OCI-LY1 (cell line): Measurements from ENCODE around the gene TMOD2.

Source experiments
- H2AFZ ChIP-seq: fragments of 200-600 bp; sonication (generic), shearing (Covaris generic); 2 replicates; pipeline ENCODE4 v1.6.0; 2014; ENCODE audit warnings: antibody characterized with exemption, mild to moderate bottlenecking, low read length
- H3F3A ChIP-seq: fragments of 200-600 bp; sonication (generic), shearing (Covaris generic); 2 replicates; pipeline ENCODE4 v1.6.0; 2014; ENCODE audit warnings: mild to moderate bottlenecking, antibody characterized with exemption, low read length, moderate library complexity; ENCODE audit not compliant: insufficient read depth
- H3K27ac ChIP-seq: fragments of 200-600 bp; sonication (generic); 2 replicates; pipeline ENCODE4 v1.5.1; 2014; ENCODE audit warnings: low read length, mixed run types, mild to moderate bottlenecking, low read depth; ENCODE audit not compliant: poor library complexity, severe bottlenecking
- H3K27me3 ChIP-seq: fragments of 200-600 bp; sonication (generic); 2 replicates; pipeline ENCODE4 v1.6.0; 2014; ENCODE audit warnings: antibody characterized with exemption, mild to moderate bottlenecking, low read length, moderate library complexity; ENCODE audit not compliant: insufficient read depth
- H3K36me3 ChIP-seq: fragments of 200-600 bp; sonication (generic); 2 replicates; pipeline ENCODE4 v1.6.1; 2014; ENCODE audit warnings: mild to moderate bottlenecking, antibody characterized with exemption, low read length, moderate library complexity, mixed read lengths; ENCODE audit not compliant: insufficient read depth
- H3K4me1 ChIP-seq: fragments of 200-600 bp; sonication (generic); 2 replicates; pipeline ENCODE4 v1.5.1; 2014; ENCODE audit warnings: mild to moderate bottlenecking, low read length, moderate library complexity; ENCODE audit not compliant: insufficient read depth, severe bottlenecking
- H3K4me2 ChIP-seq: fragments of 200-600 bp; sonication (generic), shearing (Covaris generic); 2 replicates; pipeline ENCODE4 v1.6.1; 2014; ENCODE audit warnings: low read length
- H3K4me3 ChIP-seq: fragments of 200-600 bp; sonication (generic); 2 replicates; pipeline ENCODE4 v1.5.1; 2014; ENCODE audit warnings: low read length, low read depth, mild to moderate bottlenecking, mixed read lengths; ENCODE audit not compliant: poor library complexity, severe bottlenecking
- H3K79me2 ChIP-seq: fragments of 200-600 bp; shearing (Covaris generic); 2 replicates; pipeline ENCODE4 v1.6.1; 2016; ENCODE audit warnings: mixed run types, low read length, mixed read lengths; ENCODE audit not compliant: insufficient read depth
- H3K9ac ChIP-seq: fragments of 200-600 bp; sonication (generic), shearing (Covaris generic); 2 replicates; pipeline ENCODE4 v1.6.1; 2014; ENCODE audit warnings: mild to moderate bottlenecking, low read length, mixed read lengths
- H3K9me2 ChIP-seq: fragments of 200-600 bp; sonication (generic), shearing (Covaris generic); 2 replicates; pipeline ENCODE4 v1.6.1; 2014; ENCODE audit warnings: low read depth, mild to moderate bottlenecking, low read length, mixed read lengths
- H3K9me3 ChIP-seq: fragments of 200-600 bp; shearing (Covaris generic); 2 replicates; pipeline ENCODE4 v1.6.1; 2014; ENCODE audit warnings: low read length, mixed read lengths
- H4K20me1 ChIP-seq: fragments of 200-600 bp; sonication (generic), shearing (Covaris generic); 2 replicates; pipeline ENCODE4 v1.6.0; 2016; ENCODE audit warnings: mild to moderate bottlenecking, low read length; ENCODE audit not compliant: insufficient read depth
- CTCF ChIP-seq: fragments of 200-600 bp; sonication (generic), shearing (Covaris generic); IDR thresholded peaks from 2 replicates; pipeline ENCODE4 v1.5.1; 2017; ENCODE audit warnings: mild to moderate bottlenecking, antibody characterized with exemption, low read length, moderate library complexity, mixed read lengths
- EZH2 ChIP-seq: fragments of 200-600 bp; sonication (generic), shearing (Covaris generic); IDR thresholded peaks from 2 replicates; pipeline ENCODE4 v1.8.0; 2017; ENCODE audit warnings: borderline replicate concordance, mixed run types, mild to moderate bottlenecking, antibody characterized with exemption, low read length, moderate library complexity, mixed read lengths

Gene TMOD2

GRCh38 chr15:51718746-51719145 lies 32.7 kb upstream of the TMOD2 start:
- no peaks in the 10 kb centered on the region for H3F3A ChIP-seq
- peaks cover 3% of the 10 kb centered on the region; the same call in 1 of the 2 replicates for H3K36me3 ChIP-seq
- H3K27ac ChIP-seq = no peak overlapping the region
- no peak overlapping the region for H2AFZ ChIP-seq
- H3K79me2 ChIP-seq = no peaks in the 10 kb centered on the region
- no peaks in the 10 kb centered on the region for H4K20me1 ChIP-seq
- H3K4me1 ChIP-seq = peaks cover 6% of the 10 kb centered on the region
- H3K9me3 ChIP-seq = no peaks in the 10 kb centered on the region
- H3K4me3 ChIP-seq = no peak overlapping the region
- no peaks in the 10 kb centered on the region for H3K27me3 ChIP-seq
- H3K9me2 ChIP-seq = no peaks in the 10 kb centered on the region
- no peak overlapping the region for H3K4me2 ChIP-seq
- no peak overlapping the region for H3K9ac ChIP-seq
- TF ChIP-seq EZH2 (no peak), CTCF (no peak)

DNA sequence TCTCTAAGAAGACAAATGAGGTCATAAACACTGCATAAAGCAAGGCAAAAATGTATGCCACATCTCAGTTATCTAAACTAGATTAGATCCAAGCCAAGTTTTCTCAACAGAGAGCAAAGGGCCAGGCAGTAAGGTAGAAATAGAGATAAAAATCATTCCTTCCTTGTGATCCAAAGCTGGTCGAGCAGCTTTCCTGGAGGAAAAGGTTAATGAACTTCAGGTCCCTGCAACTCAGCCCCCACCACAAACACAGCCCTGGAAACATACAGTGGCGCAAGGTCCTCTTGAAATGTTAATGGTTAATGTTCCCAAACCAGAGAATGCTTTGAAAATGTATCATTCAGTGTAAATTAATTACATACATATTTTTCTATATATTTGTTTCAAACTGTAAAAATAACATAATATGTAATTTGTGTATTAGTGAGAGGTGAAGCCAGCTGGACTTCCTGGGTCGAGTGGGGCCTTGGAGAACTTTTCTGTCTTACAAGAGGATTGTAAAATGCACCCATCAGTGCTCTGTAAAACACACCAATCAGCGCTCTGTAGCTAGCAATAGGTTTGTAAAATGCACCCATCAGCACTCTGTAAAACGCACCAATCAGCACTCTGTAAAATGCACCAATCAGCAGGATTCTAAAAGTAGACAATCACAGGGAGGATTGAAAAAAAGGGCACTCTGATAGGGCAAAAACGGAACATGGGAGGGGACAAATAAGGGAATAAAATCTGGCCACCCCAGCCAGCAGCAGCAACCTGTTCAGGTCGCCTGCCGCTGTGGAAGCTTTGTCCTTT lies 31.0 kb upstream of the TMOD2 start:
- H3K9me2 ChIP-seq = no peaks in the 10 kb centered on the region
- H3K9ac ChIP-seq = no peak overlapping the region
- no peak overlapping the region for H3K4me3 ChIP-seq
- H3K9me3 ChIP-seq = no peaks in the 10 kb centered on the region
- H3K27me3 ChIP-seq = no peaks in the 10 kb centered on the region
- no peak overlapping the region for H3K27ac ChIP-seq
- H3K79me2 ChIP-seq = no peaks in the 10 kb centered on the region
- H3K4me1 ChIP-seq = peaks cover 6% of the 10 kb centered on the region
- H2AFZ ChIP-seq = no peak overlapping the region
- H3K36me3 ChIP-seq = peaks cover 6% of the 10 kb centered on the region; the same call in 1 of the 2 replicates
- no peak for TF ChIP-seq CTCF
- TF ChIP-seq EZH2 = no peak
- no peaks in the 10 kb centered on the region for H3F3A ChIP-seq
- no peak overlapping the region for H3K4me2 ChIP-seq
- no peaks in the 10 kb centered on the region for H4K20me1 ChIP-seq

DNA sequence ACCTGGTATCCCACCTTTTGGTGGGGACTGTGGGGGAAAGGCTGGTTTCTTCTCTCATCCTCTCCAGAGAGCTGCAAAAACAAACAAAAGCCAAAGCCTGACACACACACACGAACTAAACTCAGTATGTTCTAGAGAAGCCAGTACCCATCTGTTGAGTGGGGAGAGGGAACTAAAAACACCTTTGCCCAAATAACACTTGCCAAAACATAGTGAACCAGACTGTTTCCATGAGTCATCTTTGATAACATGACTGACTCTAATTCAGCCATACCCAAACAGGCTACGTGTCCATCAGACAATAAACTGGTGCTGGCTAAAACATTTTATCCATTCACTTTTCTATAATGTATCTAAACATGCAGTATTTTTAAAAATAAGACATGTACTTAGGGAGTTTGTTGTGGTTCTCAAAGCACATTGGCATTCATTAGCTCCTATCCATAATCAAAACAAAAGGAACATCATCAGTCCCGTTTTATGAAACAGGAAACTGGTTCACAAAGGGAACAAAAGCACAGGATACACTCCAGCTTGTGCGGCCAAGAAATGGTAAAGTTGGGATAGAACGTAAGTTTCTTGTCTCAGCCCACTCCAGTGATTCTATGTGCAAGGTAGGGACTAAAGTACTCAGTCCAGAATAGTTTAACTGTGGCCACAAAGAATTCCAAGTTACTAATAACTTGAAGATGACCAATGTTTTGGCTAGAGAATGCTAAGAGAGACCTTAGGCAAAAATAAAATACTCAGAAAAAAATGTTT lies 30.0 kb upstream of the TMOD2 start:
- H3F3A ChIP-seq = no peaks in the 10 kb centered on the region
- H3K79me2 ChIP-seq = no peaks in the 10 kb centered on the region
- H2AFZ ChIP-seq = no peak overlapping the region
- H3K4me1 ChIP-seq = peaks cover 6% of the 10 kb centered on the region
- no peak overlapping the region for H3K4me3 ChIP-seq
- no peaks in the 10 kb centered on the region for H3K27me3 ChIP-seq
- TF ChIP-seq CTCF = no peak
- TF ChIP-seq EZH2 = no peak
- no peaks in the 10 kb centered on the region for H4K20me1 ChIP-seq
- H3K9ac ChIP-seq = no peak overlapping the region
- peaks cover 6% of the 10 kb centered on the region; the same call in 1 of the 2 replicates for H3K36me3 ChIP-seq
- H3K9me2 ChIP-seq = no peaks in the 10 kb centered on the region
- H3K9me3 ChIP-seq = no peaks in the 10 kb centered on the region
- H3K4me2 ChIP-seq = no peak overlapping the region
- no peak overlapping the region for H3K27ac ChIP-seq
